GM18907 (cell line): ENCODE results near the gene ADGRD1.
"Not testable (repeated sequence)": the region's sequence is repeated elsewhere in the genome, so short reads cannot be mapped to it uniquely, and the experiment has no call there.

Experiments used
- ATAC-seq: cut with Tn5 transposase; IDR thresholded peaks from one replicate; pipeline ENCODE4 v1.9.1; 2021; ENCODE audit warnings: mild to moderate bottlenecking, moderate library complexity; ENCODE audit not compliant: unreplicated experiment

The ADGRD1 gene

DNA sequence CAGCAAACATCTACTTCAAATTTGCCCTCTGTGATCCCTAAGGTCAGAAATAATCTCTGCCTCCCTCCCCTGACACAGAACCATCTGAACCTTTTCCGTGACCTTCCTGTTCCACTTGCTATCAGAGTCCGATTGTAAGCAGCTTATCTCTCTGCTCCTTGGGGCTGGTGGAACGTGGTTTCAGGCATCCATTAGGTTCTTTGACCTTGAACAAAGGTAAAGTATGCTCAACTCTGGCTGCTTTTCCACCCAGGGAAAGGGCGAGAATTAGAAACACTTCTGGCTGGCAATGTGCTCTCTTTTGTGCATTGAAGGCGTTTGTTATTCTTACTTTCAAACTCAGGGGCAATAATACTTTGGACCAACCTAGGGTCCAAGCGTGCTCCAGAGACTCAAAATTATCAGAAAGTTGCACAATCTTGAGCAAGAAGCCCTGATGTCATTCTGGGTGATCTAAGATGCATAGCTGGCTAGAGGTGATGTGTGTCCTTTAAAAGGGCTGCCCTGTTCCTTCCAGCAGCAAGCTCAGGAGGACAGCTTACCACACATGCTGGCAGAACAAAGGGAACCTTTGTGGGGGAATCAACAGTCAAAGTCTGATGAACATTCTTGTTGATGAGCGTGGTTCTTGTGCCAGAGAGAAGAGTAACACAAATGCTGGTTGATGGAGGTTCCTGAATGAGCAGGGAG is 29.8 kb downstream of the ADGRD1 start:
- no peak for ATAC-seq

DNA sequence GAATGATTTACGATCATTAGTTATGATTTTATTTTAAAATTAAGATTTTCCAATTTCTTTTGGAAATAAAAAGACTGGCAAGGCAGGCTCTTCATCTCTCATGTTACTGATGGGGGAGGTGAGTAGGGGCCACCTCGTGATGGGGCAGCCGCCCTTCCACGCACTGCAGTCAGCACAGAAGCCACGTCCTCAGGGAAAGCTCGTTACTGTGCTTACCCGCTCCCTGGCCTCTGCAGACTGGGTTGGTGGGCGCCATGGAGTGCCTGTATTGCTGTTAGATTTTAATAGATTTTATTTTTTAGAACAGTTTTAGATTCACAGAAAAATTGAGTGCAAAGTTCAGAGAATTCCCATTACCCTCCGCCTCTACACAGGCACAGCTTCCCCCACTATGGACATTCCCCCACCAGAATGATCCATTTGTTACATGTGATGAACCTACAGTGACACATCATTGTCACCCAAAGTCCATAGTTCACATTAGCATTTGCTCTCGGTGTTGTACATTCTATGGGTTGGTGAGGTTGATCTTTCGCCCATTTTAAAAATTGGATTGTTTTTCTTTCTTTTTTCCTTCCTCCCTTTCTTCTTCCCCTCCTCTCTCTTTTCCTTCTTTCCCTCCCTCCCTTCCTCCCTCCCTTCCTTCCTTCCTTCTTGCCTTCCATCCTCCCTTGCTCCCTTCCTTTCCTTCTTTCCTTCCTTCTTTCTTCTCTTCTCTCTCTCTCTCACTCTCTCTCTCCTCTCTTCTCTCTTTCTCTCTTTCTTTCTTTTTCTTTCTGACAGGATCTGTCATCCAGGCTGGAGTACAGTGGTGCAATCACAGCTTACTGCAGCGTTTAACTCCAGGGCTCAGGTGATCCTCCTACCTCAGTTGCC is 30.7 kb downstream of the ADGRD1 start:
- no peak for ATAC-seq

DNA sequence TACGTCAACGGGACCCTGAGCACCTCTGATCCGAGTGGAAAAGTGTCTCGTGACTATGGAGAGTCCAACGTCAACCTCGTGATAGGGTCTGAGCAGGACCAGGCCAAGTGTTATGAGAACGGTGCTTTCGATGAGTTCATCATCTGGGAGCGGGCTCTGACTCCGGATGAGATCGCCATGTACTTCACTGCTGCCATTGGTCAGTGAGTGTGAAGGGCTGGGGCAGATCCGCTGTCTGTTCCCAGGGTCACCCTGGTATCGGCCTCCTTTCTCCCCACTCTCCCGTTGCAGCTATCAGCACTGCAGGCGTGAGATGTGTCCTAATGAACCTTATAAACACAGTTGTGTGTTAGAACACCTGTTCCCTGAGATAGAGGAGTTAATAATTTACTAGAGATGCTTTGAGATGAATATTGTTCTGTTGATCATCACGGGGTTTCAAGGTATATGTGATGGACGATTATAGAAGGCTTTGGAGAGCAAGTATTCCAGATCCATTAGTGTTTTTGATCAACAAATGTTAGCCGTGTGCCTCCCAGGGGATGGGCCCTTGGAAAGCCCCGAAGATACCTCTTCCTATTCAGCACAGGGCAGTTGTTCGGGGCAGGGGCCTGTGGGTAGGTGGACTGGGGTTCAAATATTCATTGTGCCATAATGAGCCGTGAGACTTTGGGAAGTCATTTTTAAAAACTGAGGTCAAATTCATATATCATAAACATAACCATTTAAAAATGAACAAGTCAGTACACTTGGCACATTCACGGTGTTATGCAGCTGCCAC is 33.6 kb downstream of the ADGRD1 start:
- no peak for ATAC-seq

DNA sequence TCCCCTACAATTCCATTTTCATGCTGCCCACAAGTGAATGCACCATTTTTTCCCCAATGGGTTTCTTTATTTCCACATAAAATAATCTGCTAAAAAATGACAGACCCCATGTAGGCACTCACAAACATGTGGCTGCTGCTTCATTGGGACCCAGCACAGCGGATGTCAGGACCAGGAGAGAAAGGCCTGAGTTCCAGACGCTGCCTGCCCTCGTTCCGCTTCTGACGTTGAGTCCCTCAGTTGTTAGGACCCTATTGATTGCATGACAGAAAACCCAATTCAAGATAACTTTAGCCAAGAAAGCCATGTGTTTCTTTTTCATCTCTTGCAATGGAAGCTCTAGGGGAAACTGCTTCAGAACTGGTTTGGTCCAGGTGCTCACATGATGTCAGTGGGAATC is 34.6 kb downstream of the ADGRD1 start:
- ATAC-seq, result no peak

DNA sequence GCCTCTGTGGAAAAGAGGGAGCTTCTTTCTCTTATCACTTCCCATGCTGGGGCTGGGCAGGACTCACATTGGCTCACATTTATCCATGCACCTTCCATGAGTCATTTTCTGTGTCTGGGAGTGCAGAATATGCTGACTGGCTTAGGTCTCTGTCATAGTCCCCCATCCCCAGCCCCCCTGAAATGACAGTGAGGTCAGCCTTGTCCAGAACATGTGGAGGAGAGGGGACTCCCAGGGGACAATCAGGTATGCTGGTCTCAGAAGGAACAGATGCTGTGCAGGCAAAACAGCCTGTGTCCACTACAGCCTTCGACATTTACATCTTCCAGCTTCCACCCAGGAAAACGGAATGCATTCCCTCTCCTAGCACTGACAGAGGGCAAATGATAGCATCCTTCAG is 35.0 kb downstream of the ADGRD1 start:
- ATAC-seq, result no peak

DNA sequence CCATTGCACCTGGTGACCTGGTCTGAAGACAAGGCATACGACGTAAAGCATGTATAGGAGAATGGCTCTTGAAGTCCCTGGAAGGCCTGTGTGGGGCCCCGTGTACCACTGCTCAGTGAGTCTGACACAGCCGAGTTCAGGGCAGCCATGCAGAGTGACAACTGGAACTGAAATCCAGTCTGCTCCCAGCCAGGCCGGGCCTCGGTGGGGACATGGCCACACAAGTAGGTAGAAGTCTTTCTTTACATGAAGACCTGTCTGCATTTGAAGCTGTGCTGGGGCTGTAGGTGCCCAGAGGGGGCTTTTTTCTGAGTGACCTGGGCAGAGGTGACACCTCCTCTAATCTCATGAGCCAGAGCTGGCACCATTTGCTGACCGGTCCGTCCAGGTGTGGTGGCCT is 35.7 kb downstream of the ADGRD1 start:
- no peak for ATAC-seq

DNA sequence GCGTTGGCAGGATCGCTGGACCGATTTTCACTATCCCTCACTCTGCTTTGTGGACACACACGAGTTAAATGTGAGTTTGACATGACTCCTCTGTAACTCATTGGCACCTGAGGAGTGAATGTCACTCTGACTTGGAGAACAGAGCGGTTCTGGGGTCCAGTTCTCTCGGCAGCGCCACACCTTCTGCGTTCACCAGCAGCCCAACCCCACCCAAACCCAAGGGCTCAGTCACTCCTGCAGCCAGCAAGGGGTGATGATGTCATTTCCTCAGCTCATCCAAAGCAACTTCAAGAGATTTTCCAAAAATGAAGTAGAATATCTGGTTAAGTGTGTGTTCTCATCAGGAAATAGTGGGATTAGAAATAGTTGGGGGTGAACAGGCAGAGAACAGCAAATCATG is 36.3 kb downstream of the ADGRD1 start:
- ATAC-seq, result no peak

DNA sequence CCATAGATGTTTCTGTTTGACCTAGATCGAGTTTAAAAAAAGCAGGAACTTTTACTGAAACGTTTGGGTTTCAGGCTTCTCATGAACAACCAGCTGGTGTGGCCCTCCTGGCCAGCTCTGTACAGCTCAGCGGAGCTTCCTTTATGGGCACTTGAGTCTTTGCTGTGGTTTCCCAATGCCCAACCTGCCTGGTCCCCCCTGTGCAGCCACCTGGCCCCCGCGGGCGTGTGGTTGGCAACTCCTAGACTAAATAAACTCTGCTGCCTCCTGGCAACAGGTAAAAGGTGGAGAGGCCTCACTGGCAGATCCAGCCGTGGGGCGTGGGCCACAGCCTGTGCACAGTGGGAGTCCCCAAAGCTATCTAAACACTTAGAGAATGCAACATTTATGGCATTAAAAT is 38.7 kb downstream of the ADGRD1 start:
- no peak for ATAC-seq

DNA sequence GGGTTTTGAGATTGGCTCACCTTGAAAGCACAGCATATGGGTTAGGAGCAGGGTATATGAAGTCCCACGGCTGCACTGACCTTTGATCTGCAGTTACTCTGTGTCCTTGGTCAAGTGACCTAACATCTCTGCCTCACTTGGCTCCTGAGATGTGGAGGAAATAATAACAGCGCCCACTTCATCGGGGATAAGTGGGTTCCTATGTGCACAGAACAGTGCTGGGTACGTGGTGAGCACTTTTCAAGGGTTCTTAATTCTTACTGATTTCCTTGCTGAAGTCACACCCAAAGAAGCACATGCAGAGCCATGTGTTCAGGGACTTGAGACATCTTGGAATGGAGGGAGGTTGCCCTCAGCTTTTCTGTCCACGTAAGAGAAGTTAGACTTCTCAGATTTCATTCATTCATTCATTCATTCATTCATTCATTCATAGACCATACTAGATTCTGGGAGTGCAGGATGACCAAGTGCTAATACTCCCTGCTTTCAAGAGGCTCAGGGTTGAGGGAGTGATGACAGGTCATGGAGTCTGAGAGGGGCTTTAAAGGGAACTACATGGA is 39.4 kb downstream of the ADGRD1 start:
- ATAC-seq, result no peak

DNA sequence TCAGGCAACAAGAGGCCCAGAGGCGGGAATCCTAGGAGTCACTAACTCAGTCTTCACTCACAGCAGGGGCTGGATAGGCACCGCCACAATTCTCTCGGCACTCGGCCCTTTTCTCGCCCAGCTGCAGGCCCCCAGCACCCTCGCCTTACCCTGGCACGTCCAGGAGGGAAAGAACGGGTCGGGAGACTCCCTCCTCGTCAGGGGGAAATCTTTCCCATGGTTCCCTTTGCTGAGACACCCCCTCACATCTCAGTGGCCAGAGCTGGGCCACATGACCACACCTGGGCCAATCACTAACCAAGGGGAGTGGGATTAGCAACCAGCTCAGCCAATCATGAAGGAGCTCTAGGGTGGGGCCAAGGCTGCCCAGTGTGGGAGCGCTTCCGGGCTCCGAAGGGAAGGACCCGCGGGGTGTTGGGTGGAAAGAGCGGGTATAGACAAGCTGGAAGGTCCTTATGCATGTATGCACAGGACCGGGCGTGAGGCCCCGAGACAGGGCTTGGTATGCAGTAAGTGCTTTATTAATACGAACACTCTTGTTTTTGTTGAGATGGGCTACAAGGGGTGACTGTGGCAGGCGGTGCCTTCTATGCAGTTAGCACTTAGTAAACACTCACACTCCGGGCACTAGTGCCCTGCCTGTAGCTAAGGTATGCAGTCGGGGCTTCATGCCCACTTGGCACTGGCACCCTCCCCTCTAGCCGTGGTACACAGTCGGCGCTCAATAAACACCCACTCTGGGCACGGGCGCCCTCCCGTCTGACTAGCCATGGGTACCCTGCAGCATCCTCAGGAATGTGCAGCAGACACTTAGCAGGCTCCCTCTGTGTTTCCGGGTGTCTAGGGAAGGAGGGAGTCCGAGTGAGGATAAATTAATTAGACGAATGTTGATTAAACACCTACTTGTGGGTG is 40.3 kb downstream of the ADGRD1 start:
- no peak for ATAC-seq

DNA sequence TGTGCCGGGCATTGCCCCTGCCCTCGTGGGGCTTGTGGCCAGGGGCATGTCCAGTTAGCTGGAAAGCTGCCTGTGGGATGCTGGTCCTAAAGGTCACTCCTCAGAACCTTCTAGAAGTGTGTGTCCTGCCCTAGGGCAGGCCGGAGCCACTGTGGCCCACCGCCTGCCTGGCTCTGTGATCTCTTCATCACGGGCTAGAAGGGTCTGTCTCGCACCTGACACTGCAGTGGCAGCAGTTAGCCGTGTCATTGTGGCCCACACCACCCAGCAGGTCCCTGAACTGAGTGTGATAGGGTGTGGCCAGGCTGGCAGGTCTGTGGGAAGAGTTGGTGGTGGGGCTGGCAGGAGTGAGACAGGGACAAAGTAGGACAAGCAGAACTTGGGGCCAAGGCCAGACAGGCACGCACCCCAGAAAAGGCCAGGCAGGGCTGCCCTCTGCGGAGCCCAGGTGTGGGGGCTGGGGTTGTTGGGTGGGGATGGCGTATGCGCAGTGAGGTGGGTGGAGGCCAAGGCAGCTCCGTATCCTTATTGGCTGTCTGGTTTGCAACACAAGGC is 41.2 kb downstream of the ADGRD1 start:
- no peak for ATAC-seq

DNA sequence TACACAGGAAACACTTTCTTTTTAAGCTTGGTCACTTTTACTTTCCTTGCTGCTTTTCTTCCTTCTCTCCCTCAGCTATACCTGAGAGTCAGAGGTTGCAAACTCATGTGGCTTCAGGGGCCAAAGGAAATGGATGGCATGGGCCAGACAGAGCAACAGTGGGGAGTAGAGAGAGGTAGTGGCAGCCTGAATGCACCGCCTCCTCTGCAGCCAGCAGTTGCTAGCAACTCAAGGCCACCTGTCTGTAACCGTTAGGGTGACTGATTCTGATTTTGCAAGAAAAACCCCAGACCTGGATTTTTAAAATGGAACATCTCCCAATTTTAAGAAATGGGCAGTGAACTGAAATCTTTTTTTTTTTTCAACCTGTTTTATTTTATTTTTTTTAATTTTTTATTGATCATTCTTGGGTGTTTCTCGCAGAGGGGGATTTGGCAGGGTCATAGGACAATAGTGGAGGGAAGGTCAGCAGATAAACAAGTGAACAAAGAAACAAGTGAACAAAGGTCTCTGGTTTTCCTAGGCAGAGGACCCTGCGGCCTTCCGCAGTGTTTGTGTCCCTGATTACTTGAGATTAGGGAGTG is 41.8 kb downstream of the ADGRD1 start:
- not testable (repeated sequence) for ATAC-seq

DNA sequence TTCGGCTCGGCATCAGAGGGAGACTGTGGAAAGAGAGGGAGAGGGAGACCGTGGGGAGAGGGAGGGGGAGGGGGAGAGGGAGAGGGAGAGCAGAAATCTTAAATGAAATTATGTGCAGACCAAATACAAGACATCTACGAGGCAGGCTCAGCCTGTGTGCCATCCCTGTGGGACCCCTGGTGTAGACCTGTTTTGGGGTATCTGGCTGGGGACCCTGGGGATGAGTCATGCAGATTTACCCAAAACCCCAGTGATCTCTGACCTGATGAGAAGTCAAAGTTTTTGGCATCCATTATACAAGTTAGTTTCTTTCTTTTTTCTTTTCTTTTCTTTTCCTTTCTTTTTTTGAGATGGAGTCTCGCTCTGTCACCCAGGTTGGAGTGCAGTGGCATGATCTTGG is 44.4 kb downstream of the ADGRD1 start:
- no peak for ATAC-seq

DNA sequence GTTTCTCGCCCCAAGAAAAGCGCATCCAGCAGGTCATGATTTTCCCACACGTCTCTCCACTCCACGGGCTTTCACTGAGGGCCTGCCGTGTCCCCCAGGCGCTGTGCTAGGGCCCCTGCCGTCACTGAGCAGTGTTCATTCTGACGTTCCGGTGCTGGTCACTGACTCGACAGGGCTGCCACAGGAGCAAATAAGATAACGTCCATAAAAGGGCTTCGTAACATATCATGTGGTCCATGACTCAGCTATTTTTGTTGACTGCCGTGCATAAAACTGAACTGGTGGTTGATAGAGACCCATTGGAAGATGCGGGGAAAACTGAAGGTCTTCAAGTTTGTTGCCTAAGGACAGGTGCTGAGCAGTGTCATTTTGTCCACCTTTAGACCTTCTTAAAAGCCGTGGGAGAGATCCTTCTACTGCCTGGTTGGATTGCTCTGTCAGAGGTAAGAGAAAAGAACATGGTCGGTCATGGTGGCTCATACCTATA is 46.3 kb downstream of the ADGRD1 start:
- no peak for ATAC-seq

DNA sequence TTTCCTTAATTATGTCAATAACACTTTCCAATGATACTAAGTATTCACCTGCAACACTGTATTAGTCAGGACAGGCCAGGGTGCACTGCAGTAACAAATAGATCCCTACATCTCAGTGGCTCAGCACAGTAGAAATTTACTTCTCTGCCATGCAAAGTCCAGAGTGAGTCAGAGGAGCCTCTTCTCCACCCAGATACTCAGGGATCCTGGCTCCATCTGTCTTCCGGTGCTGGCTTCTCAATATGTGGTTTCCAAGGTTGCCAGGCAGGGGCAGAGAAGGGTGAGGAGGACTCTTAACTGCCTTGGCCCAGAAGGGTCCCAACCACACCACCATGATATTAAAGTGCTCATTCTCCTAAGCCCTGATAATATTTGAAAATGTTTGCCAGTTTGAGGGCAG is 47.8 kb downstream of the ADGRD1 start:
- no peak for ATAC-seq

DNA sequence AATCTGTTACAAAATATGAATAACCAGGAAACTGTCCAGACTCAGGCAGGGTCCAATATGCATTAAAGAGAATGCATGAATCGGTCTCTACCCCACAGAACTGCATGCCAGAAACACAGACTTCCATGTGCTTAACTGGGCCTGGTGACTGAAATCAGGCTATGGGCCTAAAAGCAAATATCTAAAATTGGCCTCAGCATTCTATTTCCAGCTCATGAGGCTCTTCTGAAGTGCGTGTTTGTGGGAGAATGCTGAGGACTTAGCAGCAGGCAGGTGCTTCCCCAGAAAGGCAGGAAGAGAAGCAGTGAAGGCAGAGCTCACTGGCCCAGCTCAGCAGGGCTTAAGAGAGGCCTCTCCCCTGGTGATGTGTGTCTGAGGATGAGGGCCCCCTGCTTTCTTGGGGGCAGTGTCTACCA is 48.5 kb downstream of the ADGRD1 start:
- ATAC-seq, result no peak

DNA sequence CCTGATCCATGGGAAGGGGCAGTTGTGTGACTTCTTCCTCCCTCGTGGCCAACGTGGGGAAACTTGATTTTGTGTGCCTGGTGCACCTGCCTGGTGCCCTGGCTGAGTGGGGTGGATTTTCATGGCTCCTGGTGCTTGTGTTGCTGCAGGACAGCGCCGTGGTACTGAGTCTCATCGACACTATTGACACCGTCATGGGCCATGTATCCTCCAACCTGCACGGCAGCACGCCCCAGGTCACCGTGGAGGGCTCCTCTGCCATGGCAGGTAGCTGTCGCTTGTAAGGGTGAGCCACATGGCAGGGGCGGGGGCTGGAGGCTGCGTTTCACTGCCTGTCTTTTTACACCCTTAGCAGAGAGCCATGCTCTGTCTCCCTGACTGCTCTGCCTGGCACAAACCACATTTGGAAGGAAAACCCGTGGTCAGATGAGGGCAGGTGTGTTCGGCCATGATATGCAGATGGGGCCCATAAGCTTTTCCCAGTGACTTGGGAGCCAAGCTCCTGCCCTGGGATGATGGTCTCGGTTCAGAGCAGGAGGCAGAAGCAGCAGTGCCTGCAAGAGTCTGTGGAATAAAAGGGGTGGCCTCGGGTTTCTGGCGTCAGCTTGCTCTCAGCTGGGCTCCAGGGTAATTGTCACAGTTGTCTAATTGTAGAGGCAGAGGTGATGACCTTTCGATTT is 49.5 kb downstream of the ADGRD1 start:
- no peak for ATAC-seq

DNA sequence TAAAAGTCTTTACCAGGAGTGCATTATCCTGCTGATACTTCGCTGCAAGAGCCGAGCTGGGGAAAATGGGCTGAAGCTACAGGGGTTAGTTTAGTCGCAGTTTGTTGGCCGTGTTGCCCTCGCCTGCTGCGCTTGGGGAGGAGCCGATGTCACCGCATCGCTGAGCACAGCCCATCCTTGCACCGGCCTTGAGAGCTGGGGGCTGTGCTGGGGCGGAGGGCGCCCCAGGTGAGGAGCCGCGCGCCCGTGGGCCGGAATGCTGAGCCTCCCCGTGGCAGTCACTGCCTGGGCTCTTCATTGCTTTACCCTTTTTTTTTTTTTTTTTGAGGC is 50.0 kb downstream of the ADGRD1 start:
- no peak for ATAC-seq

DNA sequence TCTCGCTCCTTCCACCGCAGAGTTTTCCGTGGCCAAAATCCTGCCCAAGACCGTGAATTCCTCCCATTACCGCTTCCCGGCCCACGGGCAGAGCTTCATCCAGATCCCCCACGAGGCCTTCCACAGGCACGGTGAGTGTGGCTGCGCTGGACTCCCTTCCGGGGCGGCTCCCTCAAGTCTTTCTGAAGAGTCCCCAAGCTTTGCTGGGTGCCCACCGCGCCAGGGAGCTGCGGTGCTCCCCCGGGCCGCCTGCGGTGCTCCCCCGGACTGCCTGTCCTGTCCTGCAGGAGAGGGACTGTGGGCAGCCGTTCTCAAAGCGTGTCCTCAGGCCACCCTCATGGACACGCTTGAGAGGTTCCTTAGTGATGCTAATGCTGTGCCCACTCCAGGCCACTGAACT is 50.5 kb downstream of the ADGRD1 start:
- ATAC-seq, result no peak
